ENCODE results near the gene BCL11A.

- TF ChIP-seq CTCF (IDR thresholded peaks at IDR 0.05) (no peak), POLR2A (IDR thresholded peaks at IDR 0.05) (no peak)
These were observed 87.7 kb downstream of the BCL11A start for GRCh38 chr2:60465736-60466135.
